HUES6 (cell line): ENCODE results near the gene MYT1.

Source experiments
- H3K27ac ChIP-seq: 2 replicates; pipeline ENCODE4 v1.7.0; 2013; ENCODE audit warnings: low read depth, mild to moderate bottlenecking, low read length, inconsistent platforms
- H3K27me3 ChIP-seq: 2 replicates; pipeline ENCODE4 v1.6.1; 2013; ENCODE audit warnings: low read length; ENCODE audit not compliant: control insufficient read depth, insufficient read depth
- H3K36me3 ChIP-seq: 2 replicates; pipeline ENCODE4 v1.6.1; 2013; ENCODE audit warnings: low read length; ENCODE audit not compliant: control insufficient read depth, insufficient read depth
- H3K4me1 ChIP-seq: 2 replicates; pipeline ENCODE4 v1.6.1; 2013; ENCODE audit warnings: low read length; ENCODE audit not compliant: control insufficient read depth, insufficient read depth
- H3K4me3 ChIP-seq: 2 replicates; pipeline ENCODE4 v1.5.1; 2013; ENCODE audit warnings: low read depth, low read length
- H3K9ac ChIP-seq: one replicate; pipeline ENCODE4 v1.6.1; 2013; ENCODE audit warnings: mild to moderate bottlenecking, low read length
- H3K9me3 ChIP-seq: 2 replicates; pipeline ENCODE4 v1.6.1; 2013; ENCODE audit warnings: low read depth, low read length; ENCODE audit not compliant: control insufficient read depth, insufficient read depth

The MYT1 gene

GRCh38 chr20:64220891-64221527 lies 56.8 kb downstream of the MYT1 start:
- no peaks in the 10 kb centered on the region for H3K27me3 ChIP-seq

GRCh38 chr20:64222291-64222735 lies 58.1 kb downstream of the MYT1 start:
- Histone ChIP-seq H3K9me3 (no peaks in the 10 kb centered on the region), H3K4me1 (peaks cover 7% of the 10 kb centered on the region), H3K9ac (no peak overlapping the region), H3K27ac (no peak overlapping the region), H3K4me3 (no peak overlapping the region), H3K27me3 (no peaks in the 10 kb centered on the region), H3K36me3 (no peaks in the 10 kb centered on the region)

More at GRCh38 chr20:64220891-64221527, 56.8 kb downstream of the MYT1 start:
- Histone ChIP-seq H3K4me3 (no peak overlapping the region), H3K4me1 (peaks cover 7% of the 10 kb centered on the region), H3K27ac (no peak overlapping the region), H3K9ac (no peak overlapping the region), H3K36me3 (no peaks in the 10 kb centered on the region), H3K9me3 (no peaks in the 10 kb centered on the region)

DNA sequence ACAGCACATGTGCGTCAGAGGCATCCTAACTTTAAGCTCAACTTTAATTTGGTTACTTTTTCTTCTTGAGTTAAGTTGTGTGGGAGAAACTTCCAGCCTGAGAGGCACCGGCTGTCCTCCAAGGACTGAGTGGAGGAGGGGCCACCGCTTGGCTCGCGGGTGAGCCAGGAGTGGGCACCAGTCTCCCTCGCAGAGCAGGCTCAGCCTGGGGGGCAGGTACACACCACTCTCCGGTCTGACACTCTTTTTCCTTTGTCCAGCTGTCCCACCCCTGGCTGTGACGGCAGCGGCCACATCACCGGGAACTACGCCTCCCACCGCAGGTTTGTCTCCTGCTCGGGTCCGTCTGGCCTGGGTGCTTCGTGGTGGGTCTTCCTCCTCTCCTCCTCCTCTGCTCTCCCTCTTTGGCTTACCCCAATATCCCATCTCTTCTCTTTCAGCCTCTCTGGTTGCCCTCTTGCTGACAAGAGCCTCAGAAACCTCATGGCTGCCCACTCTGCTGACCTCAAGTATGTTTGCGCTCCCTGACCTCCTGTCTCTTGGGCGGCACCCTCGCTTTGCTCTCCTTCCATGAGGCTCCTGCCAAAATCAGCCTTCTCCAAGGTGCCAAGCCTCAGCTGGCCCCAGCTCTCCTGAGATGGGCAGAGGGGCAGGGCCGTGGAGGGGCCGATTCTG lies 58.7 kb downstream of the MYT1 start:
- Histone ChIP-seq H3K27me3 (no peaks in the 10 kb centered on the region), H3K9me3 (no peaks in the 10 kb centered on the region), H3K4me1 (peaks cover 7% of the 10 kb centered on the region), H3K36me3 (no peaks in the 10 kb centered on the region), H3K4me3 (no peak overlapping the region), H3K9ac (no peak overlapping the region), H3K27ac (no peak overlapping the region)

- H3K9ac ChIP-seq = no peak overlapping the region
- no peaks in the 10 kb centered on the region for H3K27me3 ChIP-seq
- H3K9me3 ChIP-seq = no peaks in the 10 kb centered on the region
- H3K4me1 ChIP-seq = peaks cover 7% of the 10 kb centered on the region
- H3K36me3 ChIP-seq = no peaks in the 10 kb centered on the region
- H3K27ac ChIP-seq = no peak overlapping the region
- H3K4me3 ChIP-seq = peak overlapping the region; percentile 12; the same call in 1 of the 2 replicates
These were observed 59.3 kb downstream of the MYT1 start for GRCh38 chr20:64223526-64224067.

GRCh38 chr20:64224351-64225170 lies 60.3 kb downstream of the MYT1 start:
- H3K4me1 ChIP-seq = peaks cover 7% of the 10 kb centered on the region

GRCh38 chr20:64225171-64225595 lies 60.9 kb downstream of the MYT1 start:
- H3K36me3 ChIP-seq = no peaks in the 10 kb centered on the region
- H3K27me3 ChIP-seq = no peaks in the 10 kb centered on the region
- H3K4me1 ChIP-seq = peaks cover 7% of the 10 kb centered on the region
- no peak overlapping the region for H3K9ac ChIP-seq
- H3K4me3 ChIP-seq = no peak overlapping the region
- H3K27ac ChIP-seq = no peak overlapping the region
- no peaks in the 10 kb centered on the region for H3K9me3 ChIP-seq

More at GRCh38 chr20:64224351-64225170, 60.3 kb downstream of the MYT1 start:
- Histone ChIP-seq H3K36me3 (no peaks in the 10 kb centered on the region), H3K4me3 (no peak overlapping the region), H3K9ac (no peak overlapping the region), H3K27ac (no peak overlapping the region), H3K9me3 (no peaks in the 10 kb centered on the region), H3K27me3 (no peaks in the 10 kb centered on the region)

GRCh38 chr20:64225828-64226598 lies 61.8 kb downstream of the MYT1 start:
- Histone ChIP-seq H3K27ac (no peak overlapping the region), H3K9ac (no peak overlapping the region), H3K4me3 (no peak overlapping the region), H3K36me3 (no peaks in the 10 kb centered on the region), H3K9me3 (no peaks in the 10 kb centered on the region), H3K4me1 (peaks cover 7% of the 10 kb centered on the region), H3K27me3 (no peaks in the 10 kb centered on the region)

DNA sequence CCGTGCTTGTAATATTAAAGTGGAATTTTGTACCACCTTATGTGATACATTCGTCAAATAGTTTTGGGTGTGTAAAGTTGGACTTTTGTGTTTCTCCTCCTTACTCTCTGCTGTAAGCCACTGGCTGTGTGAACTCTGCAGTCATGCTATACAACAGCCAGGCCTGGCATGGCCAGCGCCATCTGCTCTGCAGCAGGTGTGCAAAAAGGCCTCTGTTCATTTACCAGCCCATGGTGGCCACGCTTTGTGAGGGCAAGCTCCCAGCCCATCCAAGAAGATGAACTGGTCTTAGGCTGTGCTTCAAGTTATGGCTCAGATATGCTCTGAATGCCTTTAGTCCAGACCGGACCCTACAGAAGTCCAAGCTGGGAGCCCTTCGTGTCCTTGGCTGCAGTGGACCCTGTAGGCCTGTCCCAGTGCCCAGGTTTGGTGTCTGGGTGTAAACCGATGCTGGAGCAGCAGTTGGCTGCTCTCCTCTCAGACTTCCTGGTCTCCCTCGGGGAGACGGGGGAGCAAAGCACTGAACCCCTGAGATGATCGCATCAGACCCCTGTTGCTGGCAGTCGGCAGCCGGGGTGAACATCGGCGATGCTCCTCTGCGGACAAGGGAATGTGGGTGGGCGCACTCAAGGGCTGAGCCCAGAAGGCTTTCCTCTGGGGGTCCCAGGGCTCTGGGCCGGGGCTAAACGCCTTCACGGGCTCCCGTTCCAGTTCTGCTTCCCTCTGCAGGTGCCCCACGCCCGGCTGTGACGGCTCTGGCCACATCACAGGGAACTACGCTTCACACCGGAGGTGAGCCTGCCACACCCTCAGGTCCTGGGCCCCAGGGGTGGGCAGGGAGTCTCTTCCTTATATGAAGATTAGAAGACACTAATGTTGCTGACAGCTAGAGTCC lies 62.7 kb downstream of the MYT1 start:
- Histone ChIP-seq H3K27me3 (no peaks in the 10 kb centered on the region), H3K9me3 (no peaks in the 10 kb centered on the region), H3K27ac (no peak overlapping the region), H3K4me3 (no peak overlapping the region), H3K9ac (no peak overlapping the region), H3K4me1 (peaks cover 7% of the 10 kb centered on the region), H3K36me3 (no peaks in the 10 kb centered on the region)

DNA sequence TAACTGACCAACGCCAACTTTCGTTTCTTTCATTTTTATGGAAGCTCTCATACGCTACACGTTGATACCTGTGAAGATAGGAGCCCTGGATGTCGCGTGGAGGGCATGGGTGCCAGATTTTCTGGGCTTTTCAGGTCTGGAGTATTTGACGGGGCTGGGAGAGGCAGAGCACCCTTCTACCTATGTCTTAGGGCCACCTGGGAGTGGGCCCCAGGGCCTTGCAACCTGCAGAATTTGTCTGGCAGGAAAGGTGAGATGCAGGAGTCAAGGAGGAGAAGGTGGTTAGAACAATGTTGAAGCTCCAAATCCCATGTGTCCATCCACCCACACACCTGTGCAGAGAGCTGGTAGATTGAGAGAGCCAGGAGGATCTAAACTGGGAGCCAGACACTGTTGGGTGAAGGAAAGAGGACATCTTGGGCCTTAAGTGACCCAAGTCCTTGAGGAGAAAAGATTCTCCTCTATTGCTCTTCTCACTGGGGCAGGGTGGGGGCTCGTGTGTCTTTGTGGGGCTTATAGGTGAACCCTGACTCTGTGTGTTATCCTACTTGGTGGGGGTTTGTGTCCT lies 63.9 kb downstream of the MYT1 start:
- Histone ChIP-seq H3K4me3 (no peak overlapping the region), H3K4me1 (peaks cover 7% of the 10 kb centered on the region), H3K27me3 (no peaks in the 10 kb centered on the region), H3K9ac (no peak overlapping the region), H3K36me3 (no peaks in the 10 kb centered on the region), H3K9me3 (no peaks in the 10 kb centered on the region), H3K27ac (no peak overlapping the region)
